ENCODE results near the gene SMYD3. TPM values are rescaled to one million over a fixed set of nuclear protein-coding genes. Genes with fewer than 3 reads are reported as not detected.

The SMYD3 gene
- polyA plus RNA-seq, 2 of the 4 experiments (the other 2 are of a cell fraction): 18.2 to 35.2 TPM

DNA sequence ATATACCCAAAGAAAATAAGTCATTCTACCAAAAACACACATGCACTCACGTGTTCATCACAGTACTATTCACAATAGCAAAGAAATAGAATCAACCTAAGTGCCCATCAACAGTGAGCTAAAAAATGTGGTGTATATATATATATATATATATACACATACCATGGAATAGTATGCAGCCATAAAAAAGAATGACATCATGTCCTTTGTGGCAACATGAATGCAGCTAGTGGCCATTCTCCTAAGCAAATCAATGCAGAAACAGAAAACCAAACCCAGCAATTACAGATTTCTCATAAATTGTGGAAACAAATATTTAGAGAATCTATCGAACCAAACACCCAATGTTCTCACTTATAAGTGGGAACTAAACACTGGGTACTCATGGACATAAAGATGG is 585.7 kb downstream of the SMYD3 start:
- H3K4me2 ChIP-seq: no peak overlapping the region
- TF ChIP-seq MYC (IDR thresholded peaks at IDR 0.05; ENCODE audit: borderline replicate concordance, low read length): no peak
- CTCF ChIA-PET: interaction anchor here (1.4 kb wide), 1 partner anchor 11 kb away, joined by 3 read pairs; no protein-coding TSS in a partner anchor
- WGBS (ENCODE audit: missing lambda C conversion rate): 91% methylated on average over 2 of the region's 2 CpGs
- no peaks in the 10 kb centered on the region for H3K4me1 ChIP-seq
- H3K4me3 ChIP-seq: no peak overlapping the region
- ATAC-seq: no peak
- DNase-seq (ENCODE audit: low read depth in 1 of 2, low spot score in 1 of 2): no peak
- no peak for FAIRE-seq
- no peaks in the 10 kb centered on the region for H3K9me3 ChIP-seq
- H3K27ac ChIP-seq: no peak overlapping the region
- POLR2A ChIA-PET: no interaction called here

DNA sequence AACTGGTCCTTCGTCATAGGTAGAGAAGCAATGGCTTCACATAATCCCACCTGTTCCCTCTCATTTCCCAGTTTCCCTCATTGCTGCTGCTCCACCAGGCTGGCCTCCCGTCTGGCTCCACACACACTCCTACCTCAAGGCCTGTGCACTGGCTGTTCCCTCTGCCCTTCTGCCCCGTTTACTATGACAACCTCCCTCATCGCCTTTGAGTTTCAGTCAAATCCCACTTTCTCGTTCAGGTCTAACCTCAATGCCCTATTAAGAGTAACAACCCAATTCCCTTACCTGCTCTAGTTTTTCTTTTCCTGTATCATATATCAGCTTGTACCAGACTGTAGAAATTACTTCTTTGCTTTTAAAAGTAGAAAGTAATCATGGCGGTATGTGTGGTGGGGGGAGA is 589.7 kb downstream of the SMYD3 start:
- WGBS (ENCODE audit: missing lambda C conversion rate): 70% methylated on average over 6 of the region's 6 CpGs
- DNase-seq (ENCODE audit: low read depth in 1 of 2, low spot score in 1 of 2) (no peak), FAIRE-seq (no peak), ATAC-seq (no peak)
- H3K27ac ChIP-seq: no peak overlapping the region
- ChIA-PET POLR2A (no interaction called here), CTCF (no interaction called here)
- TF ChIP-seq, protein P1, sequence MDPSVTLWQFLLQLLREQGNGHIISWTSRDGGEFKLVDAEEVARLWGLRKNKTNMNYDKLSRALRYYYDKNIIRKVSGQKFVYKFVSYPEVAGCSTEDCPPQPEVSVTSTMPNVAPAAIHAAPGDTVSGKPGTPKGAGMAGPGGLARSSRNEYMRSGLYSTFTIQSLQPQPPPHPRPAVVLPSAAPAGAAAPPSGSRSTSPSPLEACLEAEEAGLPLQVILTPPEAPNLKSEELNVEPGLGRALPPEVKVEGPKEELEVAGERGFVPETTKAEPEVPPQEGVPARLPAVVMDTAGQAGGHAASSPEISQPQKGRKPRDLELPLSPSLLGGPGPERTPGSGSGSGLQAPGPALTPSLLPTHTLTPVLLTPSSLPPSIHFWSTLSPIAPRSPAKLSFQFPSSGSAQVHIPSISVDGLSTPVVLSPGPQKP (IDR thresholded peaks at IDR 0.05; ENCODE audit: low read depth, low read length): no peak
- TF ChIP-seq MAFK (IDR thresholded peaks at IDR 0.05; ENCODE audit: partially characterized antibody) (no peak), HOXA7 (CRISPR knock-in tag; IDR thresholded peaks at IDR 0.05) (no peak), FOSL2 (IDR thresholded peaks at IDR 0.05) (no peak), FOSL2 (CRISPR knock-in tag; IDR thresholded peaks at IDR 0.05) (no peak), TFCP2L1 (CRISPR knock-in tag; IDR thresholded peaks at IDR 0.05) (no peak), BHLHE40 (IDR thresholded peaks at IDR 0.05; ENCODE audit: low read depth, low read length) (no peak), NR3C1 (IDR thresholded peaks at IDR 0.05) (no peak), NFE2L2 (conservative IDR thresholded peaks at IDR 0.05; ENCODE audit: low read length) (no peak), TP53 (CRISPR knock-in tag; IDR thresholded peaks at IDR 0.05) (no peak), GATA3 (IDR thresholded peaks at IDR 0.05; ENCODE audit: borderline replicate concordance) (no peak), CEBPB (IDR thresholded peaks at IDR 0.05) (no peak)
- TF ChIP-seq, protein P2, sequence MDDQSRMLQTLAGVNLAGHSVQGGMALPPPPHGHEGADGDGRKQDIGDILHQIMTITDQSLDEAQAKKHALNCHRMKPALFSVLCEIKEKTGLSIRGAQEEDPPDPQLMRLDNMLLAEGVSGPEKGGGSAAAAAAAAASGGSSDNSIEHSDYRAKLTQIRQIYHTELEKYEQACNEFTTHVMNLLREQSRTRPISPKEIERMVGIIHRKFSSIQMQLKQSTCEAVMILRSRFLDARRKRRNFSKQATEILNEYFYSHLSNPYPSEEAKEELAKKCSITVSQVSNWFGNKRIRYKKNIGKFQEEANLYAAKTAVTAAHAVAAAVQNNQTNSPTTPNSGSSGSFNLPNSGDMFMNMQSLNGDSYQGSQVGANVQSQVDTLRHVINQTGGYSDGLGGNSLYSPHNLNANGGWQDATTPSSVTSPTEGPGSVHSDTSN (IDR thresholded peaks at IDR 0.05): no peak
- TF ChIP-seq, protein P3, sequence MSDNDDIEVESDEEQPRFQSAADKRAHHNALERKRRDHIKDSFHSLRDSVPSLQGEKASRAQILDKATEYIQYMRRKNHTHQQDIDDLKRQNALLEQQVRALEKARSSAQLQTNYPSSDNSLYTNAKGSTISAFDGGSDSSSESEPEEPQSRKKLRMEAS (IDR thresholded peaks at IDR 0.05): no peak
- TF ChIP-seq, protein P4, sequence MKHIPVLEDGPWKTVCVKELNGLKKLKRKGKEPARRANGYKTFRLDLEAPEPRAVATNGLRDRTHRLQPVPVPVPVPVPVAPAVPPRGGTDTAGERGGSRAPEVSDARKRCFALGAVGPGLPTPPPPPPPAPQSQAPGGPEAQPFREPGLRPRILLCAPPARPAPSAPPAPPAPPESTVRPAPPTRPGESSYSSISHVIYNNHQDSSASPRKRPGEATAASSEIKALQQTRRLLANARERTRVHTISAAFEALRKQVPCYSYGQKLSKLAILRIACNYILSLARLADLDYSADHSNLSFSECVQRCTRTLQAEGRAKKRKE (CRISPR knock-in tag; IDR thresholded peaks at IDR 0.05; ENCODE audit: low read depth): no peak
- TF ChIP-seq, protein P5, sequence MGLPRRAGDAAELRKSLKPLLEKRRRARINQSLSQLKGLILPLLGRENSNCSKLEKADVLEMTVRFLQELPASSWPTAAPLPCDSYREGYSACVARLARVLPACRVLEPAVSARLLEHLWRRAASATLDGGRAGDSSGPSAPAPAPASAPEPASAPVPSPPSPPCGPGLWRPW (IDR thresholded peaks at IDR 0.05): no peak
- no peaks in the 10 kb centered on the region for H3K9me3 ChIP-seq
- no peak overlapping the region for H3K4me3 ChIP-seq
- no peaks in the 10 kb centered on the region for H3K4me1 ChIP-seq
- no peak overlapping the region for H3K4me2 ChIP-seq

DNA sequence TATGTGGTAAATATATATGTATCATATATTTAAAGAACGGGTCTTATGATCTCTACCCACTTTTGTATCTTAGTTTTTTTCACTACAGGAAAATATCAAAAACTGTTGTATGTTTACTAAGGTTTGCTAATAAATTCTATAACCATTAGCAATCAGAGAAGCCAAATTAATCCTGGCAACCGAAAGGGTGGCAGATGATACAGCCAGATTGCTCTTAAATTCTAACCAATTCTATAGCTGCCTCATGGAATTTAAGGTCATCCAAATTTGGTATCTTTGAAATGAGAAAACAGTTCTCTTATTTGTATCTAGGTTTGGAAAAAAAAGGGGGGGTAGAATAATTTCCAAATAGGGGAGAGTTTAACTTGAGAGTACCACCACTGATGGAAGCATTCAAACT is 591.2 kb downstream of the SMYD3 start:
- Histone ChIP-seq H3K9me3 (no peaks in the 10 kb centered on the region), H3K4me3 (no peak overlapping the region), H3K4me1 (no peaks in the 10 kb centered on the region), H3K27ac (no peak overlapping the region), H3K4me2 (no peak overlapping the region)
- ChIA-PET POLR2A (no interaction called here), CTCF (no interaction called here)
- WGBS (ENCODE audit: missing lambda C conversion rate): 76% methylated on average over 2 of the region's 2 CpGs
- no peak for DNase-seq (ENCODE audit: low read depth in 1 of 2, low spot score in 1 of 2)
- FAIRE-seq: no peak
- no peak for ATAC-seq
- TF ChIP-seq TP53 (CRISPR knock-in tag; IDR thresholded peaks at IDR 0.05): no peak
- TF ChIP-seq, protein P4 (CRISPR knock-in tag; IDR thresholded peaks at IDR 0.05; ENCODE audit: low read depth): no peak
- TF ChIP-seq HOXB5 (CRISPR knock-in tag; IDR thresholded peaks at IDR 0.05): no peak
- no peak for TF ChIP-seq SREBF2 (IDR thresholded peaks at IDR 0.05)
- TF ChIP-seq RCOR1 (IDR thresholded peaks at IDR 0.05; ENCODE audit: low read depth, low read length): no peak
- no peak for TF ChIP-seq CBX8 (IDR thresholded peaks at IDR 0.05)
- no peak for TF ChIP-seq RNF2 (IDR thresholded peaks at IDR 0.05; ENCODE audit: borderline replicate concordance, low read depth)
- TF ChIP-seq, protein P6, sequence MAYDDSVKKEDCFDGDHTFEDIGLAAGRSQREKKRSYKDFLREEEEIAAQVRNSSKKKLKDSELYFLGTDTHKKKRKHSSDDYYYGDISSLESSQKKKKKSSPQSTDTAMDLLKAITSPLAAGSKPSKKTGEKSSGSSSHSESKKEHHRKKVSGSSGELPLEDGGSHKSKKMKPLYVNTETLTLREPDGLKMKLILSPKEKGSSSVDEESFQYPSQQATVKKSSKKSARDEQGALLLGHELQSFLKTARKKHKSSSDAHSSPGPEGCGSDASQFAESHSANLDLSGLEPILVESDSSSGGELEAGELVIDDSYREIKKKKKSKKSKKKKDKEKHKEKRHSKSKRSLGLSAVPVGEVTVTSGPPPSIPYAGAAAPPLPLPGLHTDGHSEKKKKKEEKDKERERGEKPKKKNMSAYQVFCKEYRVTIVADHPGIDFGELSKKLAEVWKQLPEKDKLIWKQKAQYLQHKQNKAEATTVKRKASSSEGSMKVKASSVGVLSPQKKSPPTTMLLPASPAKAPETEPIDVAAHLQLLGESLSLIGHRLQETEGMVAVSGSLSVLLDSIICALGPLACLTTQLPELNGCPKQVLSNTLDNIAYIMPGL (CRISPR knock-in tag; IDR thresholded peaks at IDR 0.05; ENCODE audit: borderline replicate concordance): no peak
- TF ChIP-seq MAFK (IDR thresholded peaks at IDR 0.05; ENCODE audit: partially characterized antibody): no peak
- TF ChIP-seq, protein P2 (IDR thresholded peaks at IDR 0.05): no peak
- TF ChIP-seq MYC (IDR thresholded peaks at IDR 0.05; ENCODE audit: borderline replicate concordance, low read length): no peak
- TF ChIP-seq NFE2L2 (conservative IDR thresholded peaks at IDR 0.05; ENCODE audit: low read length): no peak
- TF ChIP-seq, protein P7, sequence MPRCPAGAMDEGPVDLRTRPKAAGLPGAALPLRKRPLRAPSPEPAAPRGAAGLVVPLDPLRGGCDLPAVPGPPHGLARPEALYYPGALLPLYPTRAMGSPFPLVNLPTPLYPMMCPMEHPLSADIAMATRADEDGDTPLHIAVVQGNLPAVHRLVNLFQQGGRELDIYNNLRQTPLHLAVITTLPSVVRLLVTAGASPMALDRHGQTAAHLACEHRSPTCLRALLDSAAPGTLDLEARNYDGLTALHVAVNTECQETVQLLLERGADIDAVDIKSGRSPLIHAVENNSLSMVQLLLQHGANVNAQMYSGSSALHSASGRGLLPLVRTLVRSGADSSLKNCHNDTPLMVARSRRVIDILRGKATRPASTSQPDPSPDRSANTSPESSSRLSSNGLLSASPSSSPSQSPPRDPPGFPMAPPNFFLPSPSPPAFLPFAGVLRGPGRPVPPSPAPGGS (IDR thresholded peaks at IDR 0.05): no peak
- TF ChIP-seq, protein P5 (IDR thresholded peaks at IDR 0.05): no peak
- TF ChIP-seq CHD2 (IDR thresholded peaks at IDR 0.05; ENCODE audit: low read length, partially characterized antibody): no peak
